Mesenchymal stem cell (in vitro differentiated cells and primary cell): Measurements from ENCODE around the gene TNKS1BP1.

Experiments
- DNase-seq: peaks from one replicate; pipeline ENCODE4 v3.0.0-alpha.2; 2013
- H2AFZ ChIP-seq: one replicate; pipeline ENCODE4 v1.6.1; 2013; ENCODE audit warnings: low read depth, mild to moderate bottlenecking, control low read depth, inconsistent platforms, low read length, moderate library complexity
- H2AK5ac ChIP-seq: 2 replicates; pipeline ENCODE4 v1.6.1; 2013; ENCODE audit warnings: low read length, moderate library complexity, mild to moderate bottlenecking, inconsistent platforms; ENCODE audit not compliant: severe bottlenecking
- H2BK120ac ChIP-seq: one replicate; pipeline ENCODE4 v1.6.1; 2013; ENCODE audit warnings: low read depth, mild to moderate bottlenecking, inconsistent platforms, low read length, moderate library complexity
- H2BK12ac ChIP-seq, 2 experiments: one replicate each; pipeline ENCODE4 v1.6.1; 2013; ENCODE audit warnings: inconsistent platforms in 2 of 2, low read length in 2 of 2, mild to moderate bottlenecking in 2 of 2, moderate library complexity in 2 of 2, control low read depth in 1 of 2
- H2BK15ac ChIP-seq: one replicate; pipeline ENCODE4 v1.6.1; 2013; ENCODE audit warnings: mild to moderate bottlenecking, low read depth, inconsistent platforms; ENCODE audit not compliant: poor library complexity, severe bottlenecking
- H2BK5ac ChIP-seq: 2 replicates; pipeline ENCODE4 v1.6.1; 2013; ENCODE audit warnings: low read depth, mild to moderate bottlenecking, low read length, control low read depth, inconsistent platforms; ENCODE audit not compliant: poor library complexity, severe bottlenecking
- H3K14ac ChIP-seq, 2 experiments: one replicate each; pipeline ENCODE4 v1.6.1; 2013; ENCODE audit warnings: inconsistent platforms in 2 of 2, low read length in 2 of 2, control low read depth in 1 of 2, mild to moderate bottlenecking in 1 of 2, moderate library complexity in 1 of 2
- H3K18ac ChIP-seq, 2 experiments: one replicate each; pipeline ENCODE4 v1.6.1; 2013; ENCODE audit warnings: inconsistent platforms in 2 of 2, low read length in 2 of 2, control low read depth in 1 of 2, low read depth in 1 of 2, mild to moderate bottlenecking in 1 of 2
- H3K23ac ChIP-seq, 2 experiments: one replicate each; pipeline ENCODE4 v1.6.1; 2013; ENCODE audit warnings: inconsistent platforms in 2 of 2, low read length in 2 of 2, mild to moderate bottlenecking in 2 of 2, moderate library complexity in 2 of 2, control low read depth in 1 of 2
- H3K27ac ChIP-seq: 2 replicates; pipeline ENCODE4 v1.5.1; 2013; ENCODE audit warnings: mild to moderate bottlenecking, moderate library complexity, low read length, control low read depth, inconsistent platforms; ENCODE audit not compliant: poor library complexity, severe bottlenecking
- H3K27me3 ChIP-seq, 2 experiments: 2 replicates each; pipeline versions ENCODE4 v1.6.1 to v1.7.0; 2013; ENCODE audit warnings: low read length in 2 of 2, mild to moderate bottlenecking in 2 of 2, moderate library complexity in 2 of 2, control low read depth in 1 of 2, inconsistent platforms in 1 of 2; ENCODE audit not compliant: control insufficient read depth in 1 of 2, insufficient read depth in 1 of 2
- H3K36me3 ChIP-seq, 2 experiments: 2 replicates each; pipeline versions ENCODE4 v1.6.1 to v1.7.0; 2013; ENCODE audit warnings: low read length in 2 of 2, control low read depth in 1 of 2, inconsistent platforms in 1 of 2, low read depth in 1 of 2, mild to moderate bottlenecking in 1 of 2; ENCODE audit not compliant: insufficient read depth in 2 of 2, control insufficient read depth in 1 of 2
- H3K4ac ChIP-seq, 2 experiments: one replicate each; pipeline ENCODE4 v1.6.1; 2013; ENCODE audit warnings: inconsistent platforms in 2 of 2, low read length in 2 of 2, mild to moderate bottlenecking in 2 of 2, moderate library complexity in 2 of 2, control low read depth in 1 of 2, low read depth in 1 of 2
- H3K4me1 ChIP-seq: 2 replicates; pipeline ENCODE4 v1.6.1; 2013; ENCODE audit warnings: low read depth, low read length, control low read depth; ENCODE audit not compliant: control insufficient read depth, insufficient read depth
- H3K4me2 ChIP-seq: 2 replicates; pipeline ENCODE4 v1.6.1; 2013; ENCODE audit warnings: low read length, mild to moderate bottlenecking, inconsistent platforms; ENCODE audit not compliant: poor library complexity, severe bottlenecking
- H3K4me3 ChIP-seq, 2 experiments: 2 replicates each; pipeline versions ENCODE4 v1.5.1 to v1.7.0; 2013; ENCODE audit warnings: low read length in 2 of 2, mild to moderate bottlenecking in 2 of 2, control low read depth in 1 of 2, low read depth in 1 of 2; ENCODE audit not compliant: insufficient read depth in 1 of 2
- H3K79me1 ChIP-seq: replicated peaks from 2 replicates; pipeline ENCODE4 v1.6.1; 2013; ENCODE audit warnings: mild to moderate bottlenecking, control low read depth, low read length, inconsistent platforms; ENCODE audit not compliant: poor library complexity, severe bottlenecking
- H3K9ac ChIP-seq: 2 replicates; pipeline ENCODE4 v1.7.0; 2013; ENCODE audit warnings: mild to moderate bottlenecking, low read length, moderate library complexity
- H3K9me3 ChIP-seq: 2 replicates; pipeline ENCODE4 v1.7.0; 2013; ENCODE audit warnings: mild to moderate bottlenecking, low read length; ENCODE audit not compliant: control insufficient read depth
- H4K8ac ChIP-seq: one replicate; pipeline ENCODE4 v1.6.1; 2013; ENCODE audit warnings: inconsistent platforms, mild to moderate bottlenecking, low read length, moderate library complexity
- H4K91ac ChIP-seq: one replicate; pipeline ENCODE4 v1.6.1; 2013; ENCODE audit warnings: mild to moderate bottlenecking, low read length, inconsistent platforms
- WGBS: methylation state at CpG from one replicate; pipeline ENCODE4 v1.1.7; 2013; ENCODE audit warnings: mixed read lengths; 5-methylcytosine and 5-hydroxymethylcytosine counted together

Gene TNKS1BP1

GRCh38 chr11:57262157-57262556 is 62.6 kb downstream of the TNKS1BP1 start:
- Histone ChIP-seq H3K36me3 (no peaks in the 10 kb centered on the region), H3K14ac (no peak overlapping the region), H3K27ac (no peak overlapping the region), H2BK5ac (no peak overlapping the region), H3K9me3 (peaks cover 11% of the 10 kb centered on the region), H2BK120ac (no peak overlapping the region), H3K4me2 (no peak overlapping the region), H3K4me3 (no peak overlapping the region), H3K9ac (no peak overlapping the region), H2BK12ac (no peak overlapping the region), H3K4ac (no peak overlapping the region), H3K79me1 (no peaks in the 10 kb centered on the region), H2BK15ac (no peak overlapping the region), H4K91ac (no peak overlapping the region), H3K27me3 (no peaks in the 10 kb centered on the region), H4K8ac (no peak overlapping the region), H3K4me1 (no peaks in the 10 kb centered on the region), H2AK5ac (no peak overlapping the region), H3K23ac (no peak overlapping the region), H2AFZ (no peak overlapping the region), H3K18ac (no peak overlapping the region)
- 100% methylated on average over 2 of the region's 4 CpGs for WGBS
- no peak for DNase-seq

GRCh38 chr11:57260937-57261783 is 63.6 kb downstream of the TNKS1BP1 start:
- Histone ChIP-seq H2AK5ac (no peak overlapping the region), H3K27me3 (no peaks in the 10 kb centered on the region), H3K23ac (no peak overlapping the region), H3K9me3 (peaks cover 7% of the 10 kb centered on the region), H3K4me3 (no peak overlapping the region), H3K18ac (no peak overlapping the region), H2BK120ac (no peak overlapping the region), H2BK5ac (no peak overlapping the region), H3K27ac (no peak overlapping the region), H3K14ac (no peak overlapping the region), H3K4me2 (no peak overlapping the region), H2BK15ac (no peak overlapping the region), H3K9ac (no peak overlapping the region), H3K4ac (no peak overlapping the region), H4K8ac (no peak overlapping the region), H3K79me1 (no peaks in the 10 kb centered on the region), H2BK12ac (no peak overlapping the region), H3K36me3 (no peaks in the 10 kb centered on the region), H3K4me1 (no peaks in the 10 kb centered on the region), H2AFZ (no peak overlapping the region), H4K91ac (no peak overlapping the region)
- 61% methylated on average over 5 of the region's 5 CpGs for WGBS
- DNase-seq, result no peak

- H2AK5ac ChIP-seq, result no peak overlapping the region
- H3K27ac ChIP-seq, result no peak overlapping the region
- no peak overlapping the region for H3K4me2 ChIP-seq
Measured at GRCh38 chr11:57256119-57256518, 68.6 kb downstream of the TNKS1BP1 start.

GRCh38 chr11:57255618-57256017 is 69.1 kb downstream of the TNKS1BP1 start:
- Histone ChIP-seq H4K8ac (no peak overlapping the region), H2BK15ac (no peak overlapping the region), H3K23ac (no peak overlapping the region), H3K4me3 (no peak overlapping the region), H3K36me3 (no peaks in the 10 kb centered on the region), H3K27ac (no peak overlapping the region), H3K14ac (no peak overlapping the region), H2AFZ (no peak overlapping the region), H2BK120ac (no peak overlapping the region), H4K91ac (no peak overlapping the region), H3K27me3 (peaks cover 0 to 28% of the 10 kb centered on the region in 2 experiments), H3K4ac (no peak overlapping the region), H2AK5ac (no peak overlapping the region), H3K79me1 (no peaks in the 10 kb centered on the region), H2BK12ac (no peak overlapping the region), H3K9me3 (peaks cover 4% of the 10 kb centered on the region), H3K4me2 (no peak overlapping the region), H3K9ac (no peak overlapping the region), H2BK5ac (no peak overlapping the region), H3K18ac (no peak overlapping the region), H3K4me1 (no peaks in the 10 kb centered on the region)
- WGBS, result 0% methylated on average over 1 of the region's 1 CpG
- no peak for DNase-seq

More at GRCh38 chr11:57256119-57256518, 68.6 kb downstream of the TNKS1BP1 start:
- Histone ChIP-seq H3K27me3 (peaks cover 0 to 24% of the 10 kb centered on the region in 2 experiments), H2BK120ac (no peak overlapping the region), H4K91ac (no peak overlapping the region), H2BK5ac (no peak overlapping the region), H2BK15ac (no peak overlapping the region), H3K4ac (no peak overlapping the region), H3K79me1 (no peaks in the 10 kb centered on the region), H3K9ac (no peak overlapping the region), H3K4me3 (no peak overlapping the region), H3K36me3 (no peaks in the 10 kb centered on the region), H2BK12ac (no peak overlapping the region), H3K14ac (no peak overlapping the region), H4K8ac (no peak overlapping the region), H3K9me3 (peaks cover 4% of the 10 kb centered on the region), H2AFZ (no peak overlapping the region), H3K23ac (no peak overlapping the region), H3K4me1 (no peaks in the 10 kb centered on the region), H3K18ac (no peak overlapping the region)
- DNase-seq, result no peak
